ENCODE measurements around the gene VSIG10L. TPM values are rescaled to one million over a fixed set of nuclear protein-coding genes. Genes with fewer than 3 reads are reported as not detected.

Gene VSIG10L
- total RNA-seq, 1 experiment from 2014 or later = 3.5 TPM

DNA sequence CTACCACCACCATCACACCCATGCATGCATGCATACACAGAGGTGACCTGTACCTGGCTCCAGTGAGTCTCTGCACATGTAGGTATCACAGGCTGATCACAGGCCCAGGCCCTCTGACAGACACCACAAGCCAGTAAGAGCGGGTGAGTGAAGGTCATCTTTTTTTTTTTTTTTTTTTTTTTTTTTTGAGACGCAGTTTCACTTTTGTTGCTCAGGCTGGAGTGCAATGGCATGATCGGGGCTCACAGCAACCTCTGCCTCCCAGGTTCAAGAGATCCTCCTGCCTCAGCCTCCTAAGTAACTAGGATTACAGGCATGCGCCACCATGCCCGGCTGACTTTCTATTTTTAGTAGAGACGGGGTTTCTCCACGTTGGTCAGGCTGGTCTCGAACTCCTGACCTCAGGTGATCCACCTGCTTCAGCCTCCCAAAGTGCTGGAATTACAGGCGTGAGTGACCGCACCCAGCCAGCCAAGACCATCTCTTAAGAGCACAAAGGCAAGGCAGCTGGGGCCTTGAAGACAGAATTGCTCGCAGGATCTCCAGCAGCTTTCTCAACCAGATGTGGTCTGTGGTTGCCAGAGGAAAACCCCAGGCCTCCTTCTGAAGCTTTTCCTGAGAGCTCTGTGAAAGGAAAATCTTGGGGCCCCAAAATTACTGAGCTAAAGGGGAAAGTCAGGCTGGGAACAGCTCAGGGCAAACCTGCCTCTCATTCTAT lies 33.7 kb upstream of the VSIG10L start:
- Histone ChIP-seq H3K27ac (ENCODE audit: low read length) (no peak overlapping the region), H3K79me2 (ENCODE audit: low read length) (no peaks in the 10 kb centered on the region), H3K27me3 (ENCODE audit: low read length) (no peaks in the 10 kb centered on the region), H3K4me3 (ENCODE audit: low read length) (no peak overlapping the region), H3K9me3 (ENCODE audit: low read length) (no peaks in the 10 kb centered on the region), H3K36me3 (ENCODE audit: low read depth, low read length) (no peaks in the 10 kb centered on the region), H3K9me2 (replicated peaks; ENCODE audit: low read length) (no peaks in the 10 kb centered on the region), H3K4me1 (ENCODE audit: insufficient read depth, low read length) (peaks cover under 1% of the 10 kb centered on the region; the same call in 1 of the 2 replicates), H2AFZ (ENCODE audit: low read length) (no peak overlapping the region), H3K4me2 (ENCODE audit: low read length) (no peak overlapping the region), H4K20me1 (ENCODE audit: low read length) (no peaks in the 10 kb centered on the region), H3K9ac (ENCODE audit: low read length) (no peak overlapping the region), H3F3A (ENCODE audit: low read length, unreplicated experiment) (no peaks in the 10 kb centered on the region)
- CTCF ChIA-PET = no interaction called here
- intact Hi-C loops (cut with micrococcal nuclease) = no loop called here
- DNase-seq (no peak), ATAC-seq (no peak)
- POLR2A ChIA-PET (ENCODE audit: unreplicated experiment) = no interaction called here
- BruUV-seq (replicated peaks) = no TSS peak
- TF ChIP-seq EZH2phosphoT487 (IDR thresholded peaks at IDR 0.05; ENCODE audit: borderline replicate concordance, low read length) = no peak
- TF ChIP-seq, protein P1, sequence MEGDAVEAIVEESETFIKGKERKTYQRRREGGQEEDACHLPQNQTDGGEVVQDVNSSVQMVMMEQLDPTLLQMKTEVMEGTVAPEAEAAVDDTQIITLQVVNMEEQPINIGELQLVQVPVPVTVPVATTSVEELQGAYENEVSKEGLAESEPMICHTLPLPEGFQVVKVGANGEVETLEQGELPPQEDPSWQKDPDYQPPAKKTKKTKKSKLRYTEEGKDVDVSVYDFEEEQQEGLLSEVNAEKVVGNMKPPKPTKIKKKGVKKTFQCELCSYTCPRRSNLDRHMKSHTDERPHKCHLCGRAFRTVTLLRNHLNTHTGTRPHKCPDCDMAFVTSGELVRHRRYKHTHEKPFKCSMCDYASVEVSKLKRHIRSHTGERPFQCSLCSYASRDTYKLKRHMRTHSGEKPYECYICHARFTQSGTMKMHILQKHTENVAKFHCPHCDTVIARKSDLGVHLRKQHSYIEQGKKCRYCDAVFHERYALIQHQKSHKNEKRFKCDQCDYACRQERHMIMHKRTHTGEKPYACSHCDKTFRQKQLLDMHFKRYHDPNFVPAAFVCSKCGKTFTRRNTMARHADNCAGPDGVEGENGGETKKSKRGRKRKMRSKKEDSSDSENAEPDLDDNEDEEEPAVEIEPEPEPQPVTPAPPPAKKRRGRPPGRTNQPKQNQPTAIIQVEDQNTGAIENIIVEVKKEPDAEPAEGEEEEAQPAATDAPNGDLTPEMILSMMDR (conservative IDR thresholded peaks at IDR 0.05; ENCODE audit: low read depth, low read length) = no peak
- TF ChIP-seq EZH2 (IDR thresholded peaks at IDR 0.05; ENCODE audit: low read length, unreplicated experiment) = no peak

DNA sequence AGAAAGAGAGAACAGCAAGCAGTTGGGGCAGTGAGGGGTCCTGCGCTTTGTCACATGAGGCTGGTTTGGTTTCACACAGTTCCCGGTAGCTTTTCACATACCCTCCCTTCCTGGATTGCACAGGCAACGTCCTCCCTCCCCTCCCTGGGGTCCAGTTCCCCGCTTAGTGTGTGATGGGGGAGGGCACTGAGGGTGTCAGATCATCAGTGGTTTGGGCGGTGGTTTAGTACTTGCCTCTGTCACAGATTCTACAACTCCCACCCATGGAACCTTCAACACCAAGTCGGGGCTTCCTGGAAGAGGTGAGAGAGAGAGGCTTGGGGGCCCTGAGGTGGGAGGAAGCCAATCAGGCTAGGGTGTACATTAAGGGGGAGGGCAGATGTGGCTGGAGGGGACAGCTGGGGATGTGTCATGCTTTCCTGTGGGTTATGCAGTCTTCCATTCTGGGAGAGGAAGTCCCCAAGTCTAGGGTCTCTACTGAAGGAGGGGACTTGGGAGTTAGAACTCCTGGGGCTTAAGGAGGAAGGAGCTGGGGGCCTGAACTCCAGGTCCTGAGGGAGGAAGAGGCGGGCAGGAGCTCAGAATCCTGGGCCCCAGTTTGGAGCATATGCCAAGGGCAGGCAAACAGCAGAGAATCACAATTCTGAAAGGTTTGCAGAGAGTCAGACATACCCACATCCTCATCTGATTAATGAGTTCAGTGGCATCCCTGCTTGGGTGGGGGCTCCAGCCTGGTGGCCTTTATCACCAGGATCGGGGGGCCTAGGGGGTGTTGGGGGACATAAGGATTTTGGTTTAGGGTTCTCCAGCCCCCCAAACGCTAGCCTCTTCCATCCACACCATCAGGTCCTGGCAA lies 30.9 kb upstream of the VSIG10L start, which contains the start of gene NKG7:
TSS of gene NKG7 (minus strand) at position 6 of the 856 bp plus-strand sequence. CDS start 119 bp downstream, outside the sequence.
- H3K4me1 ChIP-seq (ENCODE audit: insufficient read depth, low read length) = peaks cover 6% of the 10 kb centered on the region; the same call in 1 of the 2 replicates
- no peak within 1 kb of the TSS for H3K27ac ChIP-seq (ENCODE audit: low read length)
- no peaks in the 10 kb centered on the region for H3K9me3 ChIP-seq (ENCODE audit: low read length)
- no peak within 1 kb of the TSS for H3K4me3 ChIP-seq (ENCODE audit: low read length)
- no peaks in the 10 kb centered on the region for H3K9me2 ChIP-seq (replicated peaks; ENCODE audit: low read length)
- DNase-seq = no peak
- no peak within 1 kb of the TSS for H3K9ac ChIP-seq (ENCODE audit: low read length)
- H3K36me3 ChIP-seq (ENCODE audit: low read depth, low read length) = no peaks in the 10 kb centered on the region
- H2AFZ ChIP-seq (ENCODE audit: low read length) = no peak within 1 kb of the TSS
- H3K4me2 ChIP-seq (ENCODE audit: low read length) = no peak within 1 kb of the TSS
- TF ChIP-seq EZH2phosphoT487 (IDR thresholded peaks at IDR 0.05; ENCODE audit: borderline replicate concordance, low read length) (no peak), EZH2 (IDR thresholded peaks at IDR 0.05; ENCODE audit: low read length, unreplicated experiment) (no peak)
- TF ChIP-seq, protein P1 (conservative IDR thresholded peaks at IDR 0.05; ENCODE audit: low read depth, low read length) = no peak
- intact Hi-C loops (cut with micrococcal nuclease) = no loop called here
- H4K20me1 ChIP-seq (ENCODE audit: low read length) = no peaks in the 10 kb centered on the region
- H3K79me2 ChIP-seq (ENCODE audit: low read length) = no peaks in the 10 kb centered on the region
- ChIA-PET POLR2A (ENCODE audit: unreplicated experiment) (interaction anchor here (0.7 kb wide), 1 partner anchor 1325 kb away, joined by 4 read pairs; no protein-coding TSS in a partner anchor), CTCF (interaction anchor here (0.6 kb wide), 1 partner anchor 26 kb away, joined by 3 read pairs; no protein-coding TSS in a partner anchor)
- no peak for ATAC-seq
- no peaks in the 10 kb centered on the region for H3K27me3 ChIP-seq (ENCODE audit: low read length)
- no TSS peak for BruUV-seq (replicated peaks)
- H3F3A ChIP-seq (ENCODE audit: low read length, unreplicated experiment) = no peaks in the 10 kb centered on the region
